Measurements from ENCODE around the gene DNM3. TPM values are rescaled to one million over a fixed set of nuclear protein-coding genes. Genes with fewer than 3 reads are reported as not detected.

The DNM3 gene
- total RNA-seq, 1 donor from 2014 or later = 7.7 TPM

GRCh38 chr1:172322219-172323061, 481.1 kb downstream of the DNM3 start:
- H3K4me1 Mint-ChIP-seq (ENCODE audit: unreplicated experiment) = no peaks in the 10 kb centered on the region
- no peak for DNase-seq (ENCODE audit: low spot score)
- no peaks in the 10 kb centered on the region for H3K36me3 Mint-ChIP-seq (ENCODE audit: low read depth, unreplicated experiment)
- no peak overlapping the region for H3K4me3 Mint-ChIP-seq (ENCODE audit: unreplicated experiment)
- no peak for TF ChIP-seq CTCF (IDR thresholded peaks at IDR 0.05; ENCODE audit: unreplicated experiment)
- H3K27me3 Mint-ChIP-seq (ENCODE audit: unreplicated experiment) = no peaks in the 10 kb centered on the region
- H3K9me3 Mint-ChIP-seq (ENCODE audit: unreplicated experiment) = no peaks in the 10 kb centered on the region
- H3K27ac Mint-ChIP-seq (ENCODE audit: unreplicated experiment) = no peak overlapping the region

GRCh38 chr1:172323686-172324085, 482.4 kb downstream of the DNM3 start:
- Mint-ChIP-seq H3K4me3 (ENCODE audit: unreplicated experiment) (no peak overlapping the region), H3K36me3 (ENCODE audit: low read depth, unreplicated experiment) (no peaks in the 10 kb centered on the region), H3K4me1 (ENCODE audit: unreplicated experiment) (no peaks in the 10 kb centered on the region), H3K27me3 (ENCODE audit: unreplicated experiment) (no peaks in the 10 kb centered on the region), H3K9me3 (ENCODE audit: unreplicated experiment) (no peaks in the 10 kb centered on the region), H3K27ac (ENCODE audit: unreplicated experiment) (no peak overlapping the region)
- TF ChIP-seq CTCF (IDR thresholded peaks at IDR 0.05; ENCODE audit: unreplicated experiment) = no peak
- DNase-seq (ENCODE audit: low spot score) = no peak

GRCh38 chr1:172324086-172324485, 482.8 kb downstream of the DNM3 start:
- no peaks in the 10 kb centered on the region for H3K27me3 Mint-ChIP-seq (ENCODE audit: unreplicated experiment)
- no peak overlapping the region for H3K27ac Mint-ChIP-seq (ENCODE audit: unreplicated experiment)
- no peak for TF ChIP-seq CTCF (IDR thresholded peaks at IDR 0.05; ENCODE audit: unreplicated experiment)
- no peak for DNase-seq (ENCODE audit: low spot score)
- no peaks in the 10 kb centered on the region for H3K36me3 Mint-ChIP-seq (ENCODE audit: low read depth, unreplicated experiment)
- no peaks in the 10 kb centered on the region for H3K4me1 Mint-ChIP-seq (ENCODE audit: unreplicated experiment)
- no peak overlapping the region for H3K4me3 Mint-ChIP-seq (ENCODE audit: unreplicated experiment)
- H3K9me3 Mint-ChIP-seq (ENCODE audit: unreplicated experiment) = no peaks in the 10 kb centered on the region

- Mint-ChIP-seq H3K36me3 (ENCODE audit: low read depth, unreplicated experiment) (no peaks in the 10 kb centered on the region), H3K27me3 (ENCODE audit: unreplicated experiment) (no peaks in the 10 kb centered on the region), H3K27ac (ENCODE audit: unreplicated experiment) (no peak overlapping the region), H3K4me3 (ENCODE audit: unreplicated experiment) (no peak overlapping the region), H3K4me1 (ENCODE audit: unreplicated experiment) (no peaks in the 10 kb centered on the region), H3K9me3 (ENCODE audit: unreplicated experiment) (no peaks in the 10 kb centered on the region)
- DNase-seq (ENCODE audit: low spot score) = no peak
- TF ChIP-seq CTCF (IDR thresholded peaks at IDR 0.05; ENCODE audit: unreplicated experiment) = no peak
Measured at GRCh38 chr1:172324761-172325160, 483.5 kb downstream of the DNM3 start.

GRCh38 chr1:172325531-172325930, 484.2 kb downstream of the DNM3 start:
- H3K27ac Mint-ChIP-seq (ENCODE audit: unreplicated experiment) = no peak overlapping the region
- H3K4me3 Mint-ChIP-seq (ENCODE audit: unreplicated experiment) = no peak overlapping the region
- no peaks in the 10 kb centered on the region for H3K4me1 Mint-ChIP-seq (ENCODE audit: unreplicated experiment)
- no peaks in the 10 kb centered on the region for H3K9me3 Mint-ChIP-seq (ENCODE audit: unreplicated experiment)
- TF ChIP-seq CTCF (IDR thresholded peaks at IDR 0.05; ENCODE audit: unreplicated experiment) = no peak
- DNase-seq (ENCODE audit: low spot score) = no peak
- H3K27me3 Mint-ChIP-seq (ENCODE audit: unreplicated experiment) = no peaks in the 10 kb centered on the region
- H3K36me3 Mint-ChIP-seq (ENCODE audit: low read depth, unreplicated experiment) = no peaks in the 10 kb centered on the region

All from endothelial cell (in vitro differentiated cells).